ENCODE results near the gene PTPA.
"Not testable (repeated sequence)": the region's sequence is repeated elsewhere in the genome, so short reads cannot be mapped to it uniquely, and the experiment has no call there.

Gene PTPA

GRCh38 chr9:129161534-129161837 lies 50.3 kb downstream of the PTPA start:
- DNase-seq, result no peak

- DNase-seq, result no peak
These were observed 51.4 kb downstream of the PTPA start for GRCh38 chr9:129162497-129163197.

GRCh38 chr9:129163198-129163670 lies 52.0 kb downstream of the PTPA start:
- DNase-seq, result not testable (repeated sequence)

- no peak for DNase-seq
These were observed 52.5 kb downstream of the PTPA start for GRCh38 chr9:129163753-129164152.

- DNase-seq, result no peak
These were observed 53.2 kb downstream of the PTPA start for GRCh38 chr9:129164246-129164930.

GRCh38 chr9:129165198-129165597 lies 54.0 kb downstream of the PTPA start:
- no peak for DNase-seq

- DNase-seq, result peak in 1 of 2 experiments; percentile 32
These were observed 55.7 kb downstream of the PTPA start for GRCh38 chr9:129166623-129167557.

GRCh38 chr9:129170229-129170628 lies 59.0 kb downstream of the PTPA start:
- DNase-seq, result no peak

- DNase-seq, result no peak
These were observed 61.0 kb downstream of the PTPA start for GRCh38 chr9:129171993-129172751.

GRCh38 chr9:129172816-129173215 lies 61.6 kb downstream of the PTPA start:
- DNase-seq, result no peak

GRCh38 chr9:129173296-129174101 lies 62.3 kb downstream of the PTPA start:
- no peak for DNase-seq

GRCh38 chr9:129174102-129174723 lies 63.0 kb downstream of the PTPA start:
- DNase-seq, result peak; percentile 81 to 84

- DNase-seq, result peak in 1 of 2 experiments; percentile 14
These were observed 63.7 kb downstream of the PTPA start for GRCh38 chr9:129174724-129175514.

GRCh38 chr9:129175515-129175824 lies 64.3 kb downstream of the PTPA start:
- no peak for DNase-seq

GRCh38 chr9:129175825-129176633 lies 64.8 kb downstream of the PTPA start:
- peak; percentile 41 to 61 for DNase-seq

GRCh38 chr9:129176701-129177442 lies 65.7 kb downstream of the PTPA start:
- peak in 1 of 2 experiments; percentile 26 for DNase-seq

- peak in 1 of 2 experiments; percentile 65 for DNase-seq
These were observed 66.2 kb downstream of the PTPA start for GRCh38 chr9:129177443-129177790.

- DNase-seq, result peak; percentile 94 to 96
These were observed 66.8 kb downstream of the PTPA start, which contains the start of gene IER5L for GRCh38 chr9:129177791-129178567. Gene IER5L, minus strand, starts transcription at chr9:129178261. Its CDS starts 209 bp downstream, at chr9:129178052.

All from NCI-H2081 (cell line).